ENCODE data around the gene NACAD. TPM values are rescaled to one million over a fixed set of nuclear protein-coding genes. Genes with fewer than 3 reads are reported as not detected.

The NACAD gene, protein sequence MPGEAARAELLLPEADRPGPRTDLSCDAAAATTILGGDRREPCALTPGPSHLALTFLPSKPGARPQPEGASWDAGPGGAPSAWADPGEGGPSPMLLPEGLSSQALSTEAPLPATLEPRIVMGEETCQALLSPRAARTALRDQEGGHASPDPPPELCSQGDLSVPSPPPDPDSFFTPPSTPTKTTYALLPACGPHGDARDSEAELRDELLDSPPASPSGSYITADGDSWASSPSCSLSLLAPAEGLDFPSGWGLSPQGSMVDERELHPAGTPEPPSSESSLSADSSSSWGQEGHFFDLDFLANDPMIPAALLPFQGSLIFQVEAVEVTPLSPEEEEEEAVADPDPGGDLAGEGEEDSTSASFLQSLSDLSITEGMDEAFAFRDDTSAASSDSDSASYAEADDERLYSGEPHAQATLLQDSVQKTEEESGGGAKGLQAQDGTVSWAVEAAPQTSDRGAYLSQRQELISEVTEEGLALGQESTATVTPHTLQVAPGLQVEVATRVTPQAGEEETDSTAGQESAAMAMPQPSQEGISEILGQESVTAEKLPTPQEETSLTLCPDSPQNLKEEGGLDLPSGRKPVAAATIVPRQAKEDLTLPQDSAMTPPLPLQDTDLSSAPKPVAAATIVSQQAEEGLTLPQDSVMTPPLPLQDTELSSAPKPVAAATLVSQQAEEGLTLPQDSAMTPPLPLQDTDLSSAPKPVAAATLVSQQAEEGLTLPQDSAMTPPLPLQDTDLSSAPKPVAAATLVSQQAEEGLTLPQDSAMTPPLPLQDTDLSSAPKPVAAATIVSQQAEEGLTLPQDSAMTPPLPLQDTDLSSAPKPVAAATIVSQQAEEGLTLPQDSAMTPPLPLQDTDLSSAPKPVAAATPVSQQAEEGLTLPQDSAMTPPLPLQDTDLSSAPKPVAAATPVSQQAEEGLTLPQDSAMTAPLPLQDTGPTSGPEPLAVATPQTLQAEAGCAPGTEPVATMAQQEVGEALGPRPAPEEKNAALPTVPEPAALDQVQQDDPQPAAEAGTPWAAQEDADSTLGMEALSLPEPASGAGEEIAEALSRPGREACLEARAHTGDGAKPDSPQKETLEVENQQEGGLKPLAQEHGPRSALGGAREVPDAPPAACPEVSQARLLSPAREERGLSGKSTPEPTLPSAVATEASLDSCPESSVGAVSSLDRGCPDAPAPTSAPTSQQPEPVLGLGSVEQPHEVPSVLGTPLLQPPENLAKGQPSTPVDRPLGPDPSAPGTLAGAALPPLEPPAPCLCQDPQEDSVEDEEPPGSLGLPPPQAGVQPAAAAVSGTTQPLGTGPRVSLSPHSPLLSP (N-terminal part only)
- 1 to 10 TPM; 6.9 to 7.9 (median 7.6) TPM for polyA plus RNA-seq (ENCODE audit: insufficient read length in 3 of 3)

DNA sequence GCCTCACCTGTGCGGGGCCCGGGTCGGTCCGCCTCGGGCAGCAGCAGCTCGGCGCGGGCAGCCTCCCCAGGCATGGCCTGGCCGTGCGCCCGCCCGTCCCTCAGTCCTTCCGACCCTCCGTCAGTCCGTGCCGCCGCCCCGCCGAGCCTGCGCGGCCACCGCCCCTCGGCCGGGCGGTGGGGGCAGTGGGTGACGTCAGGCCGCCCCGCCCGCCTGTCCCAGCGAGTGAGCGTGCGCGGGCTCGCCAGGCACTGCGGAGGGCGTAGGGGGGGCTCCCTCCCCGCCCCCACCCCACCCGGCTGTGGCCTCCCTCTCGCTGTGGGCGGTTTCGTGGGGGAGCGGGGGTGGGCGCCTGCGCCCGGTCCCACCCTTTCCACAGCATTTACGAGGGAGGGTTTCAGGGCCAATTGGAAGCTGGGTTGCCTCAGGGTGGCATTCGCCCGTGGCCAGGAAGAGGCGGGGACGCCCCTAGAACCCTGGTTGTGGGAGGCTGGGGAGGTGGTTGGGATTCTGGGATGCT, at the start of gene NACAD:
Gene NACAD, minus strand, starts transcription at position 149 of the 520 bp plus-strand sequence. Its CDS starts 75 bp downstream, at position 74.
- peak in 2 of 3 donors; percentile 13 to 17 for DNase-seq (ENCODE audit: low read depth in 3 of 3, low spot score in 2 of 3)

DNA sequence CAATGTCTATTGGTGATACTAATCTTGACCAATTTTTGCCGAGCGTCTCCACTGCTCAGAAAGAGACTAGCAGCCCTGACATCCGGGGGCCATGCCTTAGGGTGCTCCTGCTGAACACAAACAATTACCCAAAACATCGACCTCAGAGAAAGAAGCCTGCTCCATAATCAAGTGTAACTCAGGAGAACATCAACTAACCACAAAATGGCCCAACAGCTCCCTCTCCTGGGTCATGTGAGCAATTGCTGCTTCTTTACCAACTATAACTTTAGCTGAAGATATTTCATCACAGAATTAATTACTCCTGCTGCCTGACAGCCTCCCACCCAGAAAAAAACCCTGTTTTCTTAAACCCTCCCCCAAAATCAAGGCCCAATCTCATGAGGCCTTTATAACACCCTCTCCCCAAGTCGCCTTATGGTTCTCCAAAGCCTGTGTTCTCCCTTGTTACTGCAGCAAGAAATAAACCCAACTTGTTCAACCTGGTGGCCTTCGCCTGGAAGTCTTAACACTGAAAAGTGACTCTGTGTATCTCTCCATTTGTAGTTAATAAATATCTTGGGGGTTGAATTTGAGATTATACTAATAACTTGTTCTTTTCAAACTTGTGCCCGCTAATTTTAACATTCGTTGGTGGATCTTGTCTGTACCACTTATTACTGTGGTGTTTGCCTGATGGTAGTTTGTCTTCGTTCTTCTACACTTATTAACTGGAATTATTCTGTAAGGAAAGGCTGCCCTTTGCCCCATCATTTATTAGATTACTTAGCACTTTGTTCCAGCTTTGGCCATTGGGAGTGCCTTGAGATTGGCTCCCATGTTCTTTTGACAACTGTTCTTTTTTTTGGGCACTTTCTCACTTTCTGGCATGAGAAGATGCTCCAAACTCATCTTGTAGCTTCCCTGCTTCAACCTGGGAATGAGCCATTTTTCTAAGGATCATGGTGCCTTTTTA, 47.6 kb upstream of the NACAD start:
- DNase-seq (ENCODE audit: low read depth in 3 of 3, low spot score in 2 of 3): peak; percentile 54 to 67 (median 55)

DNA sequence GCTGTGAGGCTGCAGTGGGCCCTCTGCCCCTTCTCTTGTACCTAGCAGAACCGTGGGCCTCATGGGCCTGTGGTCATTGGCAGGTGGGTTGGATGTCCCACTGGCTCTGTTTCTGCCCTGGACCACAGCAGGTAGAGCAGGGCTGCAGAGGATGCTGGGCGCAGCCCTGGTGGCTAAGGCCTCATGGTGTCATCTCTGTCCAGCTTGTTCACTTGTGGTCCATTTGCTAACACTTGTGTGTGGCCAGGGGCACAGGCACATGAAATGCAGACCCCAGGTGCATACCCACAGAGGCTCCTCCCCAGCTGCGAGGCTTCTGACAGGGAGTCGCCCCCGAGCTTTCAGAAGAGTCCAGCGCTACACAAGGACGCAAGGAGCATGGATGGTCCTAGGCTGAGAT, 45.1 kb upstream of the NACAD start:
- DNase-seq (ENCODE audit: low read depth in 3 of 3, low spot score in 2 of 3): no peak

DNA sequence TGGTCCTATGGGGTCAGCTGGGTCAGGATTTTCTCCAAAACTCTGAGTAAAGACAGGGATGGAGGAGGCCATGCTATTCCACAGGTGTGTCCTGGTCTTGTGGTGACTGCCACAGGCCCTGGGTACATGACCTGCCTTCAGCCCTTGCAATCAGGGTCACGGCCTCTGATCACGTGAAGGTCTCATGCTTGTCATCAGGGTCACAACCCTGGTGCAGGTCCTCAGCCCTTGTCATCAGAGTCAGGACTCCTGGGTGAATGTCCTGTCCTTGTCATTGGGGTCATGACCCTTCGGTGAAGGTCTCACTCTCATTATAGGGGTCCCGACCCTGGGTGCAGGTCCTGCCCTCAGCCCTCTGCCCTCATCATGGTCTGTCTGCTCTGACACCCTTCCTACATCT, 44.6 kb upstream of the NACAD start:
- no peak for DNase-seq (ENCODE audit: low read depth in 3 of 3, low spot score in 2 of 3)

DNA sequence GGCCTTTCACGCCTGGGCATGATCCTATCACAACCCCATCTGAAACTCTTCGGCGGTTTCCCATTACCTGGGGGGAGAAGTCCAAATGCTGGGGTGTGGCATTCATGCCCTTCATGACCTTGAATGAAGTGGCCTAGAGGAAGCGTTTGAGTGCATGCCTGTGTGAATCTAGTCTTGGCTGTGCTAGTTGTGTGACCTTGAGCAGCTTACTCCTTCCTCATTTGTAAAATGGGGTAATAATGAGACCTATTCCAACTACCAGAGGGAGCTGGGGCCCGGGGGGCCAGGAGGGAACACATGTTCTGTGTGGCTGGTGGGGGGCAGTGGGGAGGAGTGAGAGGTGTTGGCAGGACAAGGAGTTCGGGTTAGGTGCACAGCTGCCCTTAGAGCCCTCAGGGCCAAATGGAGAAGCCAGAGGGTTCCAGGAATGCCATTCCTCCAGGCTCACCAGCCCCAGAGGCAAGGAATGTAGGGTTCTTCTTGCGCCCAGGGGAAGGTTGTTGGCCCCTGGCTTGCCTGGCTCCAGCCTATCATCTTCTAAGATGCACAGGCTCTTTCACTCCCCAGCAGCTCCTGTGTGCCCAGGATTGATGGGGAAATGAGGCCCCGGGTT, 44.0 kb upstream of the NACAD start:
- DNase-seq (ENCODE audit: low read depth in 3 of 3, low spot score in 2 of 3): no peak

DNA sequence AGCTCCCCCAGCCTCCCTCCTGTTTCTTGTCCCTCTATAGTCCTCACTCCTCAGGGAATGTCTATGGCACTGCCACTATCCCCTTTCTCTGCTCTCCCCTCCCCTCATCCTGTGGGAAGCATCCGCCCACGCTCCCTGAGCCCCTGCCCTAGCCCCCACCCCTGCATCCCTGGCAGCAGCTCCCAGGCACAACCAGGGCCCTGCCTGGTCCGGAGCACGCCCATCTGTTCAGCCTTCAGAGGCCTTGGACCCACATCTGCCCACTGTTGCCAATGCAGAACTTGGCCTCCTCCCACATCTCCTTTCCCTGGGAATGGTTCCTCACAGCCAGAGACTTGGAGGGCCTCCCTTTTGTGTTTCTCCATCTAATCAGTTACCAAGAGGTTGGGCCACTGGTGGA, 43.1 kb upstream of the NACAD start:
- no peak for DNase-seq (ENCODE audit: low read depth in 3 of 3, low spot score in 2 of 3)

DNA sequence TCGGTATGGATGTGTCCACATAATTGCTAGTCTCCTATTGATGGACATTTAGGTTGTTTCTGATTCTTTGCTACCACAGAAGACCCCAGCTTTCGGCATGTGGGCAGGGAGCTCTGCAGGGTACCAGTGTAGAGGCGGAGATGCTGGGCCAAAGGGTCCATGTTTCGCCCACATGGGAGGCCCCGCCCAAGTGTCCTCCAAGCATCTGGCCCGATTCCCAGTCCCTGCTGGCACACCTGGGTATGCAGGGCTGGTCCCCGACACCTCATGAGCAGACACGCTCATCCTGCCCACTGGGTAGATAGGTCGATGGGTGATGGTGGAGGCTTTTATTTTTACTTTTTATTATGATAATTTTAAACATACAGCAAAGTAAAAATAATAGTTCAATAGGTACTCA, 42.1 kb upstream of the NACAD start:
- no peak for DNase-seq (ENCODE audit: low read depth in 3 of 3, low spot score in 2 of 3)

DNA sequence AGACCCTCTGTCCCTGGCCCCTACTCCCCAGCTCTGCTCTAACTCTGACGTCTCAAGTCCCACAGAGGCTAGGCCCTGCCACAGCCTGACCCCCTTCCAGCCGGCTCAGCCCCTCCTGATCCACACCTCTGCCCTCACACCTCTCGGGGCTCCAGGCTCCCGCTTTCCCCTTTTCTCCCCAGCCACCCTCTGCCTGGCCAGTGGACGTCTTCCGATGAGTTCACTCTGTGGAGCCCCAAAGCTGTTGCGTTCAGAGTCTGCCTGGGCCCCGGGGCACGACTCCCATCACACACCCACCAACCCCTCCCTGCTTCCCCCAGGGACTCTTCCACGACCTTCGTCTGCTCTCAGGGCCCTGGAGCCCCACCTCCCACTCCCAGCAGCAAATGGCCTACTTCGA, 41.1 kb upstream of the NACAD start:
- DNase-seq (ENCODE audit: low read depth in 3 of 3, low spot score in 2 of 3): no peak

DNA sequence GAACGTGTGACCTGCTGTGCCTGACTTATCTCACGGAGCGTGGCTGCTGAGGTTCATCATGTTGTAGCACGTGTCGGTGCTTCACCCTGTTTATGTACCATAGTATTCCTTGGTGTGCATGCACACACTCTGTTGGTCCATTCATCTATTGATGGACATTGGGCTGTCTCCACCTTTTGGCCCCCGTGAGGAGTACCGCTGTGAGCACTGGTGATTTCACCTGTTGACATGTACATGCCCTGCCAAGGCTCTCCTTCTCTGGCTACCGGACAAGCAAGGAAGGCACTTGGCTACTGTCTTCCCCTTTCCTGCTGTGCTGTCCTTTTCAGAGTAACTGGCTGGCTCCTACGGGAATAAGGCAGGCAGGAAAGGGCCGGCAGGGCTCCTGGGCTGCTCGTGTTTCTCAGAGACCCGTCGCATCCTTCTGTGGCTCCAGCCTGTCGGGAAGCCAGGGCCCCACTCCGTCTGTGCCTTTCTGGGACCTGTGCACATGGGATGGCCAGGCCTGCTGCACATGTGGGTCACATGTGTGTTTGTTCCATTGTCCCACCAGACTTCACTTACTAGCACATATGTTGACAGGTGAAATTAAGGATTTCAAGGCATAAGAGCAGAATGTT, 40.5 kb upstream of the NACAD start:
- no peak for DNase-seq (ENCODE audit: low read depth in 3 of 3, low spot score in 2 of 3)

DNA sequence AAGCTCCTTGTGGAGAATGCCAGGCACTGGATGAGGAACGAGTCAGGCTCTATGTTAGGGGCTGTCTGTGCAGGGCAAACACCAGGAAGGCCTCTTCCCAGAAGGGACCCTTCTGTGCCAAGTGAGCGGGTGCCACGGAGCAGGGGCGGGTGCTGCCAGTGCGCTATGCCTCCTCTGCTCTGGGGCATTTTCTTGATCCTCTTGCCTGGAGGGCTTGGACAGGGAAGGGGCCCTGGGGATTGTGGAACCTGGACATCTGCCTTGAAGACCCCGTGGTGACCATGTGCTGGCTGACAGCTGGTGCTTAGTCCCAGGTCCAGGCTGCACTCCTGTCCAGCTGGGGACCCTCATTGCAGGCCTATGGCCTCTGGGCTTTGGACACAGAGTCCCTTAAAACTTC, 38.2 kb upstream of the NACAD start:
- no peak for DNase-seq (ENCODE audit: low read depth in 3 of 3, low spot score in 2 of 3)

DNA sequence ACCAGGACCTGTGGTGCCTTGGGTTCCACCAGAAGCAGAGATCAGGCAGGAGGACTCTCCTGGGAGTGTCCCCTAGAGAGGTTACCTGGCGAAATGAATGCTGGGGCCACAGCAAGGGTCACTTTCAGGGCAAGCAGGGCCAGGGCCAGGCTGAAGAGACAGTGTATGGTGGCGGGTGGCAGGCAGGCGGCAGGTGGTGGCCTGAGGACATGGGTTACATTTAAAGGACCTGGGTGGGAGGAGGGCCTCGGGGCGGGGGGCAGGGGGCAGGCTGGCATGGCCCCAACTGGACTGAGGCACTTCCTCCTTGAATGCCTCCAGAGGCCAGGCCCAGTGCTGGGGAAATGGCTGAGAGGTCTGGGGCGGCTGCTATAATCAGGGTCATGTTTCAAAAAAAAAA, 37.4 kb upstream of the NACAD start:
- DNase-seq (ENCODE audit: low read depth in 3 of 3, low spot score in 2 of 3): no peak

DNA sequence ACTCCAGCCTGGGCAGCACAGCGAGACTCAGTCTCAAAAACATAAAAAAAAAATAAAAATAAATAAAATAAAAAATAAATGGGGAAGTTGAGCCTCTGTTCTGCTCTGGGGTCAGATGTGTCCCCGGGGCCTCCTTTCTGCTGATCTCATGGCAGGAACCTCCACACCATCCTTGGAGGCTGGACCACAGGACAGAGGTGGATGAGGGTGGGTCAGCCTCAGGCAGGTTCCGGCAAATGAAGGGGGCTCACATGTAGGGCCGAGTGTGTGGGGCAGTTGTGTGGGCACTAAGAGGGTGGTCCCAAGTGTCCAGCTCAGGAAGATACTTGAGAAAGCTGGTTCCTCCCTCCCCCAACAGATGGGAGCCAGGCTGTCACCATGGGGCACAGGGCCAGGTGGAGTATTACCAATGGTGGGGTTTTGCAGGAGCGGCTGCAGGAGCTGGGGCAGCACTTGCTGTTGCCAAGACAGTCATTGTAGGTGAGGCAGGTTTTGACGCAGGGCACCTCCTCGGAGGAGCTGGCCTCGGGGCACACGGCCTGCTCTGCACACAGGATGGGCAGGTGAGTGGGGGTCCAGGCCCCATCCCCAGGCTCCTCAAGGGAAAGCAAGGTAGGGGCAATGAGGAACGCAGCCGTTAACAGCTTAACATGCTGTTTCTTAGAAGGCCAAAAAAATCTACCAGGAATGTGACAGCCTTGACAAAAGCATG, 36.6 kb upstream of the NACAD start:
- no peak for DNase-seq (ENCODE audit: low read depth in 3 of 3, low spot score in 2 of 3)

DNA sequence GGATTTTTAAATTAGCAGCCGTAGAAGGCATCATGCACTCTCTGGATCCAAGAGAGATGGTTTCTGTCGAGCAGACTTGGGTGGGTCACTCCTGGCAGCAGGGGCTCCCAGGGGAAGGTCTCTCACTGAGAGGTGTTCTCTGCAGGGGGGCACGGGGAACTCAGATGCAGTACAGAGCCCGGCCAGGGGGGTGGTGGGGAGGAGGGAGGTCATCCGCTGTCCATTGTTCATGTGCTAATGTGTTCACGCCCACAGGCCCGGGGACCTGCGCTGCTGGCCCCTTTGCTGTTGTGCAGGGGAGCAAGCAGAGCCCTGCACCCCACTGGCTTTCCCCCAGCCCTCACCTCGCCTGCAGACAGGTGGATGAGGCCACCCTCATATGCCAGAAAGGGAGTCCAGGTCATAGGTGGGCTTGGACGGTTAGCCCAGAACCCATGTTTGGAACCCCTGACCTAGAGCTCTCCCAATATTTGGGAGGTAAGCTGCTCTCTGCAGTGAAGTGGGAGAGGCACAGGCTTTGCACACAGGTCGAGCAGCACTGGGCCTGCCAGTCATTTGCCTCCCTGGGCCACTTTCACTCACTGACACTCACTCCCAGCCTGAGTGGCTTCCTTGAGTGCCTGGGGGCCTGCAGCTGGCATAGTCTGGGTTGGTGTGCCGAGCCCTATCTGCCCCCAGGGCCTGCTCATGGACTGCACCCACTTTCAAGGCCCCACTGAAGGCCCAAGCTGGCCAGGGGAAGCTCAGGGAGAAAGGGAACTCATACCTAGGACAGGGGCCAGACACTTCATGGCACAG, 35.3 kb upstream of the NACAD start:
- no peak for DNase-seq (ENCODE audit: low read depth in 3 of 3, low spot score in 2 of 3)

DNA sequence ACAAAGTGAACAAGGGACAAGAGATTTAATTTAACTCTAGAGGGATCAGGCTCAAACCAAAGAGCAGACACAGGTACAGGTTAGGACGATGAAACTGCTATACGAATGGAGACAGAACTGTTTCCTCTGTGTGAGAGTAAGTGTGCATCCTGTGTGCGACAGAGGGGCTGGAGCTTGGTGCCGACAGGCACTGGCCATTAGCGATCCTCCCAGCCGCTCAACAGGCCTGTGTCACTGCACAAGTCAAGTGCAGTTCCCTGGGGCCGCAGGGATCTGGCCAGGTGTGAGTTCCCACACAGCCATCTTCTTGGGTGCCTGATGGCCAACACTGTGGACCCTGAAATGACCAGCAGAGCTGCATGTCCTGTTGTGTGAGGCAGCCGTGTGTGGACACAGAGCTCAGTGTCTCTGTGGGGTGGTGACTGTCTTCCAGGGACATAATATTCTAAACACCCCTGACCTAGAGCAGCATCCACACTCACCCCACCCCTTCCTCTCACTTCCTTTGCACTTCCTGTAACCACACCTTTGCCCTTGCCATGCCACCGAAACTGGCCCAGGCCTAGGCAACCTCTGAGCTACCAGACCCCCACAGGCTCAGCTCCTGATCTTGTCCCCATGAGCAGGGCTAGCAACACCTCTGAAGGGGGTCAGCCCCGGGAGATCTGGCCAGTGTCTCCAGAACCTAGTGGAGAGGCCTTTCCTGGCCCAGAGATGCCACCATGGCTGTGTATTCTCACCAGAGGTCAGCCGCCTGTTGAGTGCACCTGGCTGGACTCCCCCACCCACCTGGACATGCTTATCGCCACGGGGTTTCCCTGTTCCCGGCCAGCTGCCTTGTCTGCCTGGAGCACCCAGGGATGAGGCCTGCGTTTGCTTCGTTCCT, 34.4 kb upstream of the NACAD start:
- DNase-seq (ENCODE audit: low read depth in 3 of 3, low spot score in 2 of 3): no peak

DNA sequence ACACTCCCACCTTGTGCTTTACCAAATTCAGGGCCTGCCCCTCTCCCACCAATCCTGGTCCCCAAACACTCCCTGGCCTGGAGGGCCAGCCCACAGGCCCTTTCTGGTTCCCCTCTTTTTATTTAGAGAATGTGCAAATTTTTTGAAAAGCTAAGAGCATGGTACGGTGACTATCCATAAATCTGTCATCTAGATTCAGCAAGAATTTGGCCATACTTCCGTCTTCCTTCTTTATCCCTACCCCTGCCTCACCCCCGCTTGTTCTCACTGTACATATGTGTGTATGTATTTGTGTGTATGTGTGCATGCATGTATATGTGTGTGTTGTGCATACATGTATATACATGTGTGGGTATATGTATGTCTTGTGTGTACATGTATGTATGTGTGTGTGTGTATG, 30.8 kb upstream of the NACAD start:
- no peak for DNase-seq (ENCODE audit: low read depth in 3 of 3, low spot score in 2 of 3)

DNA sequence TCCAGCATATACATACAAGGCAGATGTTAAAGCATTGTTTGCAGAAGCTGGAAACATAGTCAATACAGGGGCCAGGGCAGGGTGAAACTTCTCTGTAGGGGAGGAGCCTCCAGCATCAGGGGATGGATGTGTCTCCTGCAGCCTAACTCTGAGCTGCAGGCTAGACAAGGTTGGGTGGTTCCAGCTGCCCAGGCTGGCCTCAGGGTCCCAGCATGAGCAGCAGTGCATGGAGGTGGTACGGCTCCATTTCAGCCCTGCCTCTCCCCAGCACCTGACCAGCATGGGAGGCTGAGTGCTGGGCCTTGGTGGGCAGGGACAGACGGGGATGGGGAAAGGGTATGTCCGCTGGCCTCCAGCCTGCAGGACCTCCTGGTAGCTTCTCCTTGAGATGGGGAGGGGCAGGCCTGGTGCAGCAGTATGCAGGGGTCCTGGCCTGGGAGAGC, 30.1 kb upstream of the NACAD start:
- no peak for DNase-seq (ENCODE audit: low read depth in 3 of 3, low spot score in 2 of 3)
